Measurements from ENCODE around the gene MTUS2. TPM values are rescaled to one million over a fixed set of nuclear protein-coding genes. Genes with fewer than 3 reads are reported as not detected.

Gene MTUS2
- total RNA-seq, 1 experiment from 2014 or later = not detected

DNA sequence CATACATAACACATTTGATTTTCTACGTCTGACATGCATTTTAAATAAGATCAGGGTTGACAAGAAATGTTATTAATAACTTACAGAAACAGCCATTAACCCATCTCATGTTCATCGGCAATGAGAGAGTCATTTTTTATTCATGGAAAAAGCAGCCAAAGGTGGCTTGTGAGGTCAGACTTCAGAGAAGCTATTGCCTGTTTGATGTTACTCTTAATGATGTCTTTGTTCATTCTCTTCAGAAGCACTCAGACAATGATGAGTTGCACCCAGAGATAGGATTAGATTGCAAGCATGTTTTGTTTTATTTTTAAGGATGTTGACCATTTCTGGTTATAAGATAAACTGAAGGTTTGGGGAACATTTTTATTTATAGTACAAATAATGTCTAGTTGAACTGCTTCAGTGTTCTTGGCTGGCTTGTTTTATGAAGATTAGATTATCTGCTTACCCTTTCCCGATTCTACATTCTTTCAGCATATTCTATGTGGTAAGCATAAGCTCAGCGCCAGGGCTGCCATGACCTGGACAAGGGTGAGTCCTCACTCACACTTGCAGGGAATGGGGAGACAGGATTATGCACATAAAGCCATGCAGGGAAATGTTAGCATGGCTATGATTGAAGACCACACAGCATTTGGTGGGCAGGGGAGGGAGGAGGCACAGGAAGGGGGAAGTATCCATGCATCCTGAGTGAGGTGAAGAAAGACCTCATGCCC is 288.1 kb downstream of the MTUS2 start:
- in situ Hi-C loops (cut with HindIII; ENCODE audit: low pct_unique_long_range_greater_than_20kb, low sequenced_read_pairs) = no loop called here
- no peak for DNase-seq (ENCODE audit: low read depth, low spot score)

DNA sequence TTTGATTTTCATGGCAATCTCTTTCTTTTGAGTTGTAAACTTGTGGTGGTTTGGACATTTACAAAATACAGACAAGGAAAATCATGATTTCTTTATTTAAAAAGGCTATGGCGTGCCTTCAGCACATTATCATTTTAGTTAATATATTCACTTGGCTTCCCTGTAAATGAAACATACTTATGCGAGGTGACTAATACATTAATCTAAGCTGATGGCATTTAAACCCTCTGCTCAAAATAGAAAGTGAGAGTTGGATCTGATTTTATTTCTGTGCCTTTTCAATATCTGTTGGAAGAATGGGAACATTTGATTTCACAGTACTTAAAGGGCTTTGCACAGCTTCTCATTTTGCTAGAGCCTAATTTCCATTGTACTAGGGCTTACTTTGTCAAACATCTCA is 289.8 kb downstream of the MTUS2 start:
- in situ Hi-C loops (cut with HindIII; ENCODE audit: low pct_unique_long_range_greater_than_20kb, low sequenced_read_pairs) = no loop called here
- DNase-seq (ENCODE audit: low read depth, low spot score) = no peak

DNA sequence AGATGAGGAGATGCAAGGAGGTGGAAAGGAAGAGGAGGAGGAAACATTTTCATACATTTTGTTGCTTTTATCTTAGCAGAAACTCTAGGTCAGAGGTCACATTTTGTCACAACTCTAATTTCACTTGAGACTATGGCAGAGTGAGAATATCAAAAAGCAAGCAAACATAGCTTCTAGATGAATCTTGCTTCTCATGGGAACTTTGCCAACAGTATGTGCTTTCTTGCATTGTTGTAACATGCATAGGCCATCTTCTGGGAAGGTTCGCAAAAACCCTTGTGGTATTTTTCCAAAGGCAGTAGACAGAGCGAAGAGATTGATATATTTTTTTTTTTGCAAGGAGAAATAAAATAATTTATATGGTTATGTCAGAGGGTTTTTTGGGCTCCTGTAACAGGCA is 291.3 kb downstream of the MTUS2 start:
- DNase-seq (ENCODE audit: low read depth, low spot score) = no peak
- in situ Hi-C loops (cut with HindIII; ENCODE audit: low pct_unique_long_range_greater_than_20kb, low sequenced_read_pairs) = no loop called here

DNA sequence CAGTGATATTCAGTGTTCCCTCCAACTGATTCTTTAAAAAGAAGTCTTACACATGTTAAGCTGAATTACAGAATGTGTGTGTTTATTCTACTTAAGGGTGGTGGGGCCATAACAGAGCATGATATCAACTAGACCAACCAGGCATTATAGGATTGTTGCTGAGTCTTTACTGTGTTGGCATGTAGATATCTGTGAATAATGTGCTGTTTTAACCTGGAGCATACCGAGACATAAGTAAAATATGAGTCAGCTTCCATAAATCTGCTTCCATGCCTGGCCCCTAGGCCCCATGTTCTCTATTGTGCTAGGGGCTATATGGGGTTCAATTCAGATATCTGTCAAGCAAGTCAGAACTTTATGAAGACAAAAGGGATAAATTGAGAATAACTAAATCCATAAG is 295.7 kb downstream of the MTUS2 start:
- DNase-seq (ENCODE audit: low read depth, low spot score) = no peak
- in situ Hi-C loops (cut with HindIII; ENCODE audit: low pct_unique_long_range_greater_than_20kb, low sequenced_read_pairs) = no loop called here

DNA sequence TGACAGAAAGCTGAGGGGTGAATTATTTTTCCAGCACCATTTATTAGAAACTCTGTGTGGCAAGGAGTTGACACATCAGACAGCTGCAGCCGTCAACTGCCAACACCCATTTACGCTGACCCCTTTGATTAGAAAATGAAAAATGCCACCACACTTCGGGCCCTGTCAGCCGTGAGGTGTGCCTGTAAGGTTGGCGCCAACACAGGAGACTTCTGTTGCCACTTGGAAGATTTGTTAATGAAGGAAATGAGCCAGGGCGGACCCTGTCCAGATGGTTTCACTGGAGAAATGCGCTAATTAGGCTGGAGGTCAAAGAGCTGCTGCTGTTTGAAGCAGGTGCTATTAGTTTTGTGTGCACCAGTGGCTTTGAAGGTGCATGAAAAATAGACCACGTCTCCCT is 297.5 kb downstream of the MTUS2 start:
- in situ Hi-C loops (cut with HindIII; ENCODE audit: low pct_unique_long_range_greater_than_20kb, low sequenced_read_pairs) = no loop called here
- no peak for DNase-seq (ENCODE audit: low read depth, low spot score)

DNA sequence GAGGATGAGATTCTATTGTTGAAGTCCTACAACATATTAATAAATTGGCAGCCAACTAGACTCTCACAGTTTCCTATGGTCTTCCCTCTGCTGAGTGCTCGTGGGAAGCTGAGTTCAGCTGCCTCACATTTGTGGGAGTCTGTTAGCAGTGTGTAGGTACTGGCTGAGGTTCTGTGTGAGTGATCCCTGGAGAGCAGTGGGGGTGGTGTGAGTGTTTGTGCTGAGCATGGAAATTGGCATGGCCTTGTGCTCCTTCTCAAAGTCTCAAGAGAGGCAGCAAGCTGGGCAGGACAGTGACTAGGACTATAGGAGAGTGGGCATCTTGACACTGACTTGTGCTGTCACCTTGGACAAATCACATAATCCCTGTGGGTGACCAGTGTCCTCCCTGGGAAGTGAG is 298.3 kb downstream of the MTUS2 start:
- in situ Hi-C loops (cut with HindIII; ENCODE audit: low pct_unique_long_range_greater_than_20kb, low sequenced_read_pairs) = no loop called here
- no peak for DNase-seq (ENCODE audit: low read depth, low spot score)

DNA sequence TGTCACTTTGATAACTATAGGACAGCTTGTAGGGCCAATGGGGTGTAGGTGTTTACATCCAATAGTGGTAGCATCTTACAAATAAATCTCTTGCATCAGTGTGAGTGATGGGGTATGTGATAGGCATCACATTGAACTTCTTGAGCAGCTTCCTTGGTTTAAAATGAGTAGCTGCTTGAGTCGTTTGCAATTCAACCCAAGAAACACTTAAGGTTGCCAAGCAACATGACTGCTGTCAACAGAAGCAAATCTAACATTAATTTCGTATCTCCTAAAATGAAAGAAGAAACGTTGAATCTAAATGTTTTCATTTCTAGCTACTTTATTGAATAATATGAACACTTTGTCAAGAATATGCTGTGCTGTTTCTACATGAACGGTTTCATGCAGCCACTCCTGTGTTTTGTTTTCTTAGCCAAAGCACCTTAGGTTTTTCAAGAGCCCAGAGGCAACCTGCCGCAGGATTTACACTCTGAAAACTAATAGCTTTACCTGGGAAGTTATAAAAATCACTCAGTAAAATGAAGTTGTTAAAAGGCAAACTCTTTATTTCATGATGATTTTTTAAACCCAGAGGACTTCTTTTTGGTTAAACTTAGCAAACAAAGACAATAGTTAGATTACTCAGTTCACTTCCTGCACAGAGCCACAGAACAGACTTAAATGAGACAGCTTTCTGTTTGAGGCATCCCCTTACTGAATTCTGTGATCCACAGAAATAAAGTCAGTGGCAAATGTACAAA is 305.2 kb downstream of the MTUS2 start:
- in situ Hi-C loops (cut with HindIII; ENCODE audit: low pct_unique_long_range_greater_than_20kb, low sequenced_read_pairs) = no loop called here

DNA sequence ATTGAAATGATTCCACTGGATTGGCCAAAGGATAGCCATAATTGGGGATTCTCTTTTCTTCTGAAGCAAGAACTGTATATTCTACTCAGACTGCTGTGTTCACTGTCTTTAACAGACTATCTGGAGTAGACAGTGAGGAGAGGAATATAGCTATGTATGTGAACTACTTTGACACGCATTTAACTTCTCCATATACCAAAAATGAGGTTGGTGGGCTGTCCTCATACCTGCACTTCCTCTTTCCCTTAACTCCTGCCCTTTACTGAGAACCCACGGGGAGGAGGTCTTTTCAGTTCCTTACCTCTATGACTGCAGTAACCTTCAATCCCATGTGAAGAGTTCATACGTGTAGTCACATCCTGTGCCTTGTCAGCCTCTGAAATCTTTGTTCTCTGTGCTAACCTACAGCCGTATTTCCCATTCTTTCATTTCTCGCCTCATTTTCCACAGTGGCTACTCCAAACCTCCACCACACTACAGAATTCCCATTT is 305.8 kb downstream of the MTUS2 start:
- in situ Hi-C loops (cut with HindIII; ENCODE audit: low pct_unique_long_range_greater_than_20kb, low sequenced_read_pairs) = no loop called here
- no peak for DNase-seq (ENCODE audit: low read depth, low spot score)

More for the DNA sequence above, 305.2 kb downstream of the MTUS2 start:
- no peak for DNase-seq (ENCODE audit: low read depth, low spot score)

DNA sequence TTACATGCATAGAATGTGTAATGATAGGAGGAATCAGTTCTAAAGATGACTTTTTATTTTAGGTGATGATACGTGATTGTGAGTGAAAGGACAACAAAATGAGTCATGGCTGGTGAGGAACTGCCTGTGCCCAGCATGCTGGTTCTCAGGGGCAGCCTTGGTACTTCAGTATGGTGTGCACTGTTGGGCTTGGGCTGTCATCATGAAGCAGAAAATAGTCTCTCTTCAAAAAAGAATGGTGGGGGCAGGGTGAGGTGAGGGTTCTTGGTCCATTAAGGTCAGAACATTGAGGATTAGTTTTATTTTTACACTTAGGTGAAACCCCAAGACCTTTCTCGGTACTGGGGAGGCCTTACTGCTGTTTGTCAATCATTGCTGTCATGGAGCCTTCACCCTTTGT is 309.5 kb downstream of the MTUS2 start:
- in situ Hi-C loops (cut with HindIII; ENCODE audit: low pct_unique_long_range_greater_than_20kb, low sequenced_read_pairs) = no loop called here
- no peak for DNase-seq (ENCODE audit: low read depth, low spot score)

DNA sequence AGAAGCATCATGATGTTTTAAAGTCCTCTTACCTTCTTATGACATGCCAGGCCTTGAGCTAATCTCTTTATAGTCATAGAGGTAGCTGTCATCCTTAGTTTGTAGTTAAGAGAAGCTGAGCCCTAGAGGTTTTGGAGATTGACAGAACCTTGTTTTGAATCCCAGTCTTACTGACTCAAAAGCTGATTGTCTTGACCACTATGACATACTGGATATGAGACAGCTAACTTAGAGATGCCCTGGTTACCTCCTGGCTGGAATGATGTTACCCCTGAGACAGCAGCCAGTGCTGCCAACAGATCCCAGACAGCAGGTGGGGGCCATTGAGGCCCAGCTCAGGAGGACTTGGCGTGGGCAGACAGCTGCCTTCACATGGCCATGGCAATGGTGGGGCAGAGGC is 311.0 kb downstream of the MTUS2 start:
- DNase-seq (ENCODE audit: low read depth, low spot score) = no peak
- in situ Hi-C loops (cut with HindIII; ENCODE audit: low pct_unique_long_range_greater_than_20kb, low sequenced_read_pairs) = no loop called here

DNA sequence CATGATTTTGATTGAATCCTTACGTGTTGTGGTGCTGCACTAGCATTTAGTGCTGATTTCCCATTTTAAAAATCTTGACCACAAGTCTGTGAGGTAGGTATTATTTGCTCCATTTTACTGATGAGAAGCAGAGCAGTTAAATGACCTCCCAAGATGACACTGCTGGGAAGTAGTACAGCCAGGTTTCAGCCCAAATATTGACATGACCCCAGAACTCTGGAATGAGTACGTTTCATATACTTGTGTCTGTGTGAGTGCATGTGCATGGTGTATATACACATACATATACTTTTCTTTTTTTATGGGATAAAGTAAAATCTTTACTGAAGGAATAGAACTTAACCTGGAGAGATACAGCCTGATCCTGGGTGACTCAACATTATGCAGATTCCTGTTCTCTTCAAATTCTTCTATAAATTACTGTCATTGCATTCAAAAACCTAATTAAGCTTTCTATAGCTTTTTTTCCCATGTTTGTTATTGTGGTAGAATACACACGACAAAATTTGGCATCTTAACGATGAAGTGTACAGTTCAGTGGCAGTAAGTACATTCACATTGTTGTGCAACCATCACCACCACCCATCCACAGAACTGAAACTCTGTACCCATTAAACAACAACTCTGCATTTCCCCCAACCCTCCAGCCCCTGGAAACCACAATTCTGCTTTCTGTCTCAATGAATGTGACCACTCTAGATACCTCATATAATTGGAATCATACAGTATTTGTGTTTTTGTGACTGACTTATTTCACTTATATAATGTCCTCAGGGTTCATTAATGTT is 311.9 kb downstream of the MTUS2 start:
- DNase-seq (ENCODE audit: low read depth, low spot score) = no peak
- in situ Hi-C loops (cut with HindIII; ENCODE audit: low pct_unique_long_range_greater_than_20kb, low sequenced_read_pairs) = no loop called here

DNA sequence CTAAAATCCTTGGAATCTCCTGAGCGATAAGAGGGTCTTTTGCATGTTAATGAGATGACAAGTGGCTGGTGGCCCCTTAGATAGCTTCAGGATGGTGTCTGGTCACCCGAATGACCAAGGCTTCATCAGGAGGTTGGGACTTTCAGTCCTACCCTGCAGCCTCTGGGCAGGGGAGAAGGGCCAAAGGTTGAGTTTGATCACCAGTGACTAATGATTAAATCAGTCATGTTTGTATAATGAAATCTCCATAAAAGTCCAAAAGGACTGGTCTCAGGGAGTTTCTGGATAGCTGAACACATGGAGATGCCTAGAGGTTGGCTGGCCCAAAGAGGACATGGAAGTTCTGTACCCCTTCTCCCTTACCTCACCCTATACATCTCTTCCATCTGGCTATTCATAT is 316.2 kb downstream of the MTUS2 start:
- no peak for DNase-seq (ENCODE audit: low read depth, low spot score)
- in situ Hi-C loops (cut with HindIII; ENCODE audit: low pct_unique_long_range_greater_than_20kb, low sequenced_read_pairs) = no loop called here

DNA sequence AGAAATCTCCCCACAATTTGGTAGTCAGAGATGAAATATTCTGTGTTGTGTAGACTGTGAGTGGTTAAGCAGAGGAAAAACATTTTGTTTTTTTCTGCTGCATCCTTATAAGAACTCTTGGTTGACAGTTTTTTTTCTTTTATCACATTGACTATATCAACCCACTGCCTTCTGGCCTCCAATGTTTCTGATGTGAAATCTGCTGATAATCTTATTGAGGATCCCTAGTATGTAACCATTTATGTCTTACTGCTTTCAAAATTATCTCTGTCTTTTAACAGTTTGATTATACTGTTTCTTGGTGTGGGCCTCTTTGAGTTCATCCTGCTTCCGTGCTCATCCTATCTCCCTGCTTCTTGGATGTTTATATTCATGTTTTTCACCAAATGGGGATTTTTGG is 316.9 kb downstream of the MTUS2 start:
- in situ Hi-C loops (cut with HindIII; ENCODE audit: low pct_unique_long_range_greater_than_20kb, low sequenced_read_pairs) = no loop called here

DNA sequence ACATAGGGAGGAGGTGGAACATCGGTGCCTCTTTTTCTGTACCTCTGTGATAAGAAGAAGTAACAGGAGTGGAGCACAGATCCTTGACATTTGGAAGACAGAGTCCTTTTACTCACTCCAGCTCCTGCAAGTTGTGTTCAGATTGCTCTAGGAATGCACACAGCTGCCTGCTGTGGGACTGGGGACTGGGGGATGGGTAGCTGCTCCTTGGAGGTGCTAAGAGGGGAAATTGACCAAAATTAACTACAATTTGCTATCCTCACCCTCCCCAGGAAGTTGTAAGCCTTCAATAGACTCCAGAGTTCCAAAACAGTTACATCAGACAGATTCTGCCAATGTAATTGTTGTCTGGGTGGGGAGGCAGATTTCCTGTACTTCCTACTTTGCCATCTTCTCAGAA is 317.9 kb downstream of the MTUS2 start:
- in situ Hi-C loops (cut with HindIII; ENCODE audit: low pct_unique_long_range_greater_than_20kb, low sequenced_read_pairs) = no loop called here
- DNase-seq (ENCODE audit: low read depth, low spot score) = no peak

More for the DNA sequence above, 316.9 kb downstream of the MTUS2 start:
- DNase-seq (ENCODE audit: low read depth, low spot score) = no peak

DNA sequence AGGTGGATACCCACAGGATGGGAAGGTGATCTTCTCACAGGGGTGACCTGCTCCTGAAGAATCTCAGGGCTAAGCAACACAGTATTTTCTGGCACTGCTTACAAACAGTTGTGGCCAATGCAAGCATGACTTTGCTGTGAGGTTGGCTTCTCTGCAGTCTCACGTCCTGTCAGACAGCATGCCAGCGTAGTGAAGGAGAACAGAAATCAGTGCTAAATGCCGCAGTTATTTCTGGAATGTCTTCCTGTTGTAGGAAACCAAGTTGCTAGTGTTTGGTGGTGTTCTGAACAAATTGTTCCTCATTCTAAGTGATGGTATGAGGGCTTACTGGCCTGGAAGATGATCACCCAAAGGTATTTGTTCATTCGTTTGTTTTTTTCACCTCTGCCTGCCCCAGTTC is 320.1 kb downstream of the MTUS2 start:
- in situ Hi-C loops (cut with HindIII; ENCODE audit: low pct_unique_long_range_greater_than_20kb, low sequenced_read_pairs) = no loop called here
- DNase-seq (ENCODE audit: low read depth, low spot score) = no peak

DNA sequence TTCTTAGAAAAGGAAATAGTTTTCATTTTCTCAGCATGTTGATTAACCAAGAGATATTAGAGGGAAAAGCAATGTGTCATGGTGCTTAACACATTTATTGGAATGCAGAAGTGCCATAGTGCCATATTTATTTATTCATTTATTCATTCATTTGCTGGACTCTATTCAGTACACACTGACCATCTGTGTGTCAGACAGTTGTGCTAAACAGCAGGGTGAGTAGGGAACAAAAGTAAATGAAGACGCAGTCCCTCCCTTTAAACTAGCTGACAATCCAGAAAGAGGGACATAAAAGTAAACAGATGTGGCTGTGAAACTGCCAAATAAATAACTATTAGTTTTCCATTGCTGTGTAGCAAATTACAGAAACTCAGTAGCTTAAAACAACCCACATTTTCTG is 323.7 kb downstream of the MTUS2 start:
- in situ Hi-C loops (cut with HindIII; ENCODE audit: low pct_unique_long_range_greater_than_20kb, low sequenced_read_pairs) = no loop called here
- no peak for DNase-seq (ENCODE audit: low read depth, low spot score)

DNA sequence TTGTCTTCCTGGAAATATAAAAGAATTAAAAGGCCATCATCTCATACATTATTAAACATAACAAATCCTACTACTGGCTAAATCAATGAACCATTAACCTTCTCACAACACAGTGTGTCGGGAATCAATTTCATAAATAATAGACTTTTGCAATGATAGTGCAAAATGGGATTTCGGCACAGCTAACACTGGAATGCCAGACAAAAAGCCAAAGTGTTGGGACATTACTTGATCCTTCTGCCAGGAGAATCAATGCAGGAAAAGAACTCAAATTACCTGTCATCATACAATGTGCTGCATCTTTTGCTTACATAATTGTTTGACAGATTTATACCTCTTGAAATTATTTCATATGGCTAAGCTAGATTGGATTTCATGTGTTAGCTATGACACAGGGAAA is 334.3 kb downstream of the MTUS2 start:
- in situ Hi-C loops (cut with HindIII; ENCODE audit: low pct_unique_long_range_greater_than_20kb, low sequenced_read_pairs) = no loop called here
- DNase-seq (ENCODE audit: low read depth, low spot score) = no peak

DNA sequence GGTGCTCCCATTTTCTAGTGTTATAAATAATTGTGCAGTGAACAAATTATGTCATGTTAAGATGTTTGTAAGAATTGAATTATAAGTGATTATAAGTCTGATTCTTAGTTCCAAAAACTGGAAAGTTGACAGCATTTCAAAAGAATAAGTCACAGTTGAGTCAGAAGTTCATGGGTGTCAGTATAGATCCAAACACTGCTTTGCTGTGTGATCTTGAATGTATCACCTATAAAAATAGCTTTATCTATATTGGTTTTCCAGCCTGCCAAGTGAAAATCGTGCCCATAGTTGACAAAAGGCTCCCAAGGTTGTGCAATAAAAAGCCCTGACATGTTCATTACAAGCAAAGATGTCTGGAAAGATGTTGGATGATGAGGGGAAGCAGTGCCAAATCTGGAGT is 336.0 kb downstream of the MTUS2 start:
- DNase-seq (ENCODE audit: low read depth, low spot score) = no peak
- in situ Hi-C loops (cut with HindIII; ENCODE audit: low pct_unique_long_range_greater_than_20kb, low sequenced_read_pairs) = no loop called here
